Adrenal gland (tissue), 5 donors: ENCODE results near the gene LAMB4.

ENCODE experiments used
- CTCF ChIP-seq, 6 experiments: fragments of 450-650 bp in 4 of 6; fragments of 200-600 bp in 2 of 6; sonication (generic) in 1 of 6; IDR thresholded peaks; 1 replicate in 5 of 6; 2 replicates in 1 of 6; pipeline versions ENCODE4 v1.5.1 to v1.8.0; 2016 to 2021; ENCODE audit warnings: antibody characterized with exemption in 6 of 6, mild to moderate bottlenecking in 2 of 6, moderate library complexity in 1 of 6
- POLR2A ChIP-seq, 2 donors: fragments of 450-650 bp; IDR thresholded peaks; one replicate each; pipeline ENCODE4 v1.6.1; 2017; ENCODE audit warnings: antibody characterized with exemption in 2 of 2, mild to moderate bottlenecking in 2 of 2, moderate library complexity in 1 of 2
- donor health status: DM: no; HTN: no; CAD: no.

GRCh38 chr7:108102671-108103312, 27.4 kb downstream of the LAMB4 start:
- TF ChIP-seq CTCF (IDR thresholded peaks at IDR 0.05) (no peak), POLR2A (IDR thresholded peaks at IDR 0.05) (no peak)
